HEK293 (cell line): ENCODE results near the gene ATP13A2.
A peak's percentile ranks its signal among the peaks of the same experiment; 100 is the strongest.

ENCODE experiments used
- CTCF ChIA-PET: fragments of 350-600 bp; formaldehyde crosslinking; extraction: SDS; loops from one replicate; lab custom pipeline; 2021; ENCODE audit warnings: antibody characterized with exemption; lab: Yijun Ruan, JAX
- POLR2A ChIA-PET: fragments of 300-600 bp; formaldehyde crosslinking; extraction: SDS; loops from one replicate; lab custom pipeline; 2020; ENCODE audit warnings: antibody characterized with exemption, inconsistent platforms; lab: Yijun Ruan, JAX
- H3K27ac ChIP-seq: fragments of 200-500 bp; sonication (Bioruptor generic); 2 replicates; pipeline ENCODE4 v1.5.1; 2014; ENCODE audit warnings: low read depth, low read length, control low read depth, inconsistent platforms; ENCODE audit errors: extremely low read depth
- H3K36me3 ChIP-seq, 2 experiments: fragments of 200-500 bp in 1 of 2; sonication (Bioruptor generic) in 1 of 2; 1 replicate in 1 of 2; 2 replicates in 1 of 2; pipeline ENCODE4 v1.5.1; 2014 to 2017; ENCODE audit warnings: inconsistent platforms in 2 of 2, low read length in 2 of 2; ENCODE audit not compliant: control insufficient read depth in 2 of 2, insufficient read depth in 1 of 2
- H3K4me1 ChIP-seq: fragments of 200-500 bp; sonication (Bioruptor generic); 2 replicates; pipeline ENCODE4 v1.5.1; 2014; ENCODE audit warnings: mild to moderate bottlenecking, low read length, inconsistent platforms; ENCODE audit not compliant: control insufficient read depth, insufficient read depth
- H3K4me3 ChIP-seq: 2 replicates; pipeline ENCODE4 v1.5.1; 2011; ENCODE audit warnings: low read depth, mild to moderate bottlenecking, control low read depth, low read length, moderate library complexity
- H3K9me3 ChIP-seq: fragments of 200-500 bp; sonication (Bioruptor generic); 2 replicates; pipeline ENCODE4 v1.5.1; 2014; ENCODE audit warnings: low read depth, low read length, inconsistent platforms; ENCODE audit not compliant: control insufficient read depth, insufficient read depth
- BCL11B ChIP-seq: fragments of 450-650 bp; formaldehyde crosslinking; IDR thresholded peaks from 2 replicates; pipeline ENCODE4 v1.5.1; 2016; ENCODE audit warnings: low read depth, missing biosample characterization, missing genetic modification characterization
- MZF1 ChIP-seq: fragments of 450-650 bp; formaldehyde crosslinking; IDR thresholded peaks from 2 replicates; pipeline ENCODE4 v1.5.1; 2017; ENCODE audit warnings: missing biosample characterization, missing genetic modification characterization, borderline replicate concordance
- SCRT1 ChIP-seq: fragments of 450-650 bp; formaldehyde crosslinking; IDR thresholded peaks from 2 replicates; pipeline ENCODE4 v1.5.1; 2016; ENCODE audit warnings: missing biosample characterization, missing genetic modification characterization, borderline replicate concordance
- SCRT2 ChIP-seq: fragments of 450-650 bp; formaldehyde crosslinking; IDR thresholded peaks from 2 replicates; pipeline ENCODE4 v1.5.1; 2016; ENCODE audit warnings: missing biosample characterization, missing genetic modification characterization
- TCF7L2 ChIP-seq: IDR thresholded peaks from 2 replicates; pipeline ENCODE4 v1.6.1; 2011; ENCODE audit warnings: low read depth, mild to moderate bottlenecking, inconsistent platforms, low read length, moderate library complexity, borderline replicate concordance
- ZBTB11 ChIP-seq: fragments of 450-650 bp; formaldehyde crosslinking; conservative IDR thresholded peaks from 2 replicates; pipeline ENCODE4 v1.5.1; 2016; ENCODE audit warnings: low read depth, missing biosample characterization, missing genetic modification characterization
- ZBTB17 ChIP-seq: fragments of 450-650 bp; formaldehyde crosslinking; IDR thresholded peaks from 2 replicates; pipeline ENCODE4 v1.5.1; 2016; ENCODE audit warnings: missing biosample characterization, missing genetic modification characterization
- ZNF10 ChIP-seq: fragments of 450-650 bp; formaldehyde crosslinking; IDR thresholded peaks from 2 replicates; pipeline ENCODE4 v1.5.1; 2017; ENCODE audit warnings: missing biosample characterization, missing genetic modification characterization
- ZNF155 ChIP-seq: fragments of 450-650 bp; formaldehyde crosslinking; IDR thresholded peaks from 2 replicates; pipeline ENCODE4 v1.5.1; 2016; ENCODE audit warnings: missing biosample characterization, missing genetic modification characterization
- ZNF2 ChIP-seq: fragments of 450-650 bp; formaldehyde crosslinking; IDR thresholded peaks from 2 replicates; pipeline ENCODE4 v1.5.1; 2016; ENCODE audit warnings: missing biosample characterization, missing genetic modification characterization
- ZNF223 ChIP-seq: fragments of 450-650 bp; formaldehyde crosslinking; IDR thresholded peaks from 2 replicates; pipeline ENCODE4 v1.5.1; 2016; ENCODE audit warnings: missing biosample characterization, missing genetic modification characterization
- ZNF24 ChIP-seq: fragments of 450-650 bp; formaldehyde crosslinking; IDR thresholded peaks from 2 replicates; pipeline ENCODE4 v1.5.1; 2016; ENCODE audit warnings: missing biosample characterization, missing genetic modification characterization
- ZNF248 ChIP-seq: fragments of 450-650 bp; formaldehyde crosslinking; IDR thresholded peaks from 2 replicates; pipeline ENCODE4 v1.5.1; 2017; ENCODE audit warnings: missing biosample characterization, missing genetic modification characterization
- ZNF292 ChIP-seq: fragments of 450-650 bp; formaldehyde crosslinking; IDR thresholded peaks from 2 replicates; pipeline ENCODE4 v1.5.1; 2016; ENCODE audit warnings: low read depth, missing biosample characterization, missing genetic modification characterization, borderline replicate concordance
- ZNF341 ChIP-seq: fragments of 450-650 bp; formaldehyde crosslinking; IDR thresholded peaks from 2 replicates; pipeline ENCODE4; 2016; ENCODE audit warnings: low read depth, missing biosample characterization, missing genetic modification characterization
- ZNF354C ChIP-seq: fragments of 450-650 bp; formaldehyde crosslinking; IDR thresholded peaks from 2 replicates; pipeline ENCODE4 v1.5.1; 2016; ENCODE audit warnings: missing biosample characterization, missing genetic modification characterization, low read depth, borderline replicate concordance
- ZNF558 ChIP-seq: fragments of 450-650 bp; formaldehyde crosslinking; IDR thresholded peaks from 2 replicates; pipeline ENCODE4 v1.5.1; 2016; ENCODE audit warnings: missing biosample characterization, missing genetic modification characterization
- ZNF571 ChIP-seq: fragments of 450-650 bp; formaldehyde crosslinking; IDR thresholded peaks from 2 replicates; pipeline ENCODE4 v1.5.0; 2017; ENCODE audit warnings: missing biosample characterization, missing genetic modification characterization
- ZNF747 ChIP-seq: fragments of 450-650 bp; formaldehyde crosslinking; IDR thresholded peaks from 2 replicates; pipeline ENCODE4 v1.5.1; 2016; ENCODE audit warnings: missing biosample characterization, missing genetic modification characterization
- ZSCAN18 ChIP-seq: fragments of 450-650 bp; formaldehyde crosslinking; IDR thresholded peaks from 2 replicates; pipeline ENCODE4 v1.5.1; 2016; ENCODE audit warnings: missing biosample characterization, missing genetic modification characterization
- TF ChIP-seq, protein P1 (sequence below): fragments of 450-650 bp; formaldehyde crosslinking; IDR thresholded peaks from 2 replicates; pipeline ENCODE4 v1.5.1; 2016; ENCODE audit warnings: missing biosample characterization, missing genetic modification characterization

The ATP13A2 gene

DNA sequence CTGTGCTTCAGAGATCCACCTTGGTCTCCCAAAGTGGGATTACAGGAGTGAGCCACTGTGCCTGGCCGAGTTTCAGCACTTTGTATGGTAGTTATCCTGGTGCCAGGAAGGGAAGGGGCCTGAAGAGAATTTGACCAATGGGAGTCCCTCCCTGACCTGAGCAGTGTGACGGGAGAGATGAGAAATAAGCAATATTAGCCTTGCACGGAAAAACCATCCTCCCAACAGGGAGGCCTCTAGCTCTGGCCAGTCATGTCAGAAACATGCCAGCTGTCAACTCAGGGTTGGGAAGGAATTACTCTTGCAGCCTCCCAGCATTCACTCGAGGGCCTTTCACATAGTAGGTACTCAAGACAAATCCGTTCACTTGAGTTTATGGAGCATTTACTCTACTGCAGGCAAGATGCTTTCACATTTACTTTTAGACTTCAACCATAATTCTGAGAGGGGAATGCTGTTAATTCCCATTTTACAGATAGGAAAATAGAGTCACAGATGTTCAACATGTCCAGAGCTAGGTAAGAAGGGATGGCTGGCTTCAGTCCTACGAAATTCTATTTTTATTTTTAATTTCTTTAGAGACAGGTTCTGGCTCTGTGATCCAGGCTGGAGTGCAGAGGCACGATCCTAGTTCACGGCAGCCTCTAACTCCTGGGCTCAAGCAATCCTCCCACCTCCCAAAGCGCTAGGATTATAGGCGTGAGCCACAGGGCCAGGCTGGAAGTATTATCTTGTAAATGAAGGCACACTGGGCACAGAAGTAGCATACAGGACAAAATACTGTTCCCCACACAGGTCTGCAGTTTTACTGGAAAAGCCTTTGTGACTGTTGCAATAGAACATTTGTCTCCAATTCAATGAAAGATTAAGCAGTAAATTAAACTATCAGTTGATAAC lies 3.2 kb upstream of the ATP13A2 start:
- Histone ChIP-seq H3K9me3 (no peaks in the 10 kb centered on the region), H3K4me1 (peaks cover 2% of the 10 kb centered on the region; the same call in 1 of the 2 replicates), H3K27ac (no peak overlapping the region), H3K36me3 (peaks cover 12 to 25% of the 10 kb centered on the region in 2 experiments), H3K4me3 (no peak overlapping the region)
- POLR2A ChIA-PET, result no interaction called here
- CTCF ChIA-PET, result interaction anchor here (0.6 to 3.1 kb wide), 3 partner anchors 31 to 54 kb away, joined by 3 to 13 read pairs (median 10); no protein-coding TSS in a partner anchor
- TF ChIP-seq ZNF24 (tag by site-specific recombination) (no peak), ZNF354C (no peak), BCL11B (tag by site-specific recombination) (no peak), SCRT2 (tag by site-specific recombination) (no peak), TCF7L2 (no peak), ZNF558 (no peak)

- no peak overlapping the region for H3K4me3 ChIP-seq
- peaks cover under 1 to 13% of the 10 kb centered on the region in 2 experiments; a peak in 2 of 3 replicates for H3K36me3 ChIP-seq
- H3K9me3 ChIP-seq, result no peaks in the 10 kb centered on the region
- POLR2A ChIA-PET, result interaction anchor here (1.2 kb wide), 2 partner anchors 10 to 53 kb away, joined by 3 read pairs; no protein-coding TSS in a partner anchor
- peaks cover 2% of the 10 kb centered on the region; the same call in 1 of the 2 replicates for H3K4me1 ChIP-seq
- CTCF ChIA-PET, result interaction anchor here (0.6 to 1.8 kb wide), 5 partner anchors 27 to 52 kb away, joined by 3 to 10 read pairs (median 3); no protein-coding TSS in a partner anchor
- H3K27ac ChIP-seq, result no peak overlapping the region
- TF ChIP-seq SCRT1 (no peak), ZBTB11 (tag by site-specific recombination) (peak; percentile 45; the same call in 1 of the 2 replicates), ZNF10 (no peak), ZBTB17 (no peak), ZNF571 (tag by site-specific recombination) (no peak), ZNF248 (tag by site-specific recombination) (no peak), ZNF2 (tag by site-specific recombination) (no peak), ZNF747 (tag by site-specific recombination) (no peak), ZNF292 (tag by site-specific recombination) (no peak), ZNF155 (no peak), ZNF341 (tag by site-specific recombination) (no peak), ZNF223 (tag by site-specific recombination) (no peak), ZSCAN18 (tag by site-specific recombination) (no peak), MZF1 (tag by site-specific recombination) (no peak)
- TF ChIP-seq, protein P1, sequence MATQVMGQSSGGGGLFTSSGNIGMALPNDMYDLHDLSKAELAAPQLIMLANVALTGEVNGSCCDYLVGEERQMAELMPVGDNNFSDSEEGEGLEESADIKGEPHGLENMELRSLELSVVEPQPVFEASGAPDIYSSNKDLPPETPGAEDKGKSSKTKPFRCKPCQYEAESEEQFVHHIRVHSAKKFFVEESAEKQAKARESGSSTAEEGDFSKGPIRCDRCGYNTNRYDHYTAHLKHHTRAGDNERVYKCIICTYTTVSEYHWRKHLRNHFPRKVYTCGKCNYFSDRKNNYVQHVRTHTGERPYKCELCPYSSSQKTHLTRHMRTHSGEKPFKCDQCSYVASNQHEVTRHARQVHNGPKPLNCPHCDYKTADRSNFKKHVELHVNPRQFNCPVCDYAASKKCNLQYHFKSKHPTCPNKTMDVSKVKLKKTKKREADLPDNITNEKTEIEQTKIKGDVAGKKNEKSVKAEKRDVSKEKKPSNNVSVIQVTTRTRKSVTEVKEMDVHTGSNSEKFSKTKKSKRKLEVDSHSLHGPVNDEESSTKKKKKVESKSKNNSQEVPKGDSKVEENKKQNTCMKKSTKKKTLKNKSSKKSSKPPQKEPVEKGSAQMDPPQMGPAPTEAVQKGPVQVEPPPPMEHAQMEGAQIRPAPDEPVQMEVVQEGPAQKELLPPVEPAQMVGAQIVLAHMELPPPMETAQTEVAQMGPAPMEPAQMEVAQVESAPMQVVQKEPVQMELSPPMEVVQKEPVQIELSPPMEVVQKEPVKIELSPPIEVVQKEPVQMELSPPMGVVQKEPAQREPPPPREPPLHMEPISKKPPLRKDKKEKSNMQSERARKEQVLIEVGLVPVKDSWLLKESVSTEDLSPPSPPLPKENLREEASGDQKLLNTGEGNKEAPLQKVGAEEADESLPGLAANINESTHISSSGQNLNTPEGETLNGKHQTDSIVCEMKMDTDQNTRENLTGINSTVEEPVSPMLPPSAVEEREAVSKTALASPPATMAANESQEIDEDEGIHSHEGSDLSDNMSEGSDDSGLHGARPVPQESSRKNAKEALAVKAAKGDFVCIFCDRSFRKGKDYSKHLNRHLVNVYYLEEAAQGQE (tag by site-specific recombination), result peak; percentile 48; the same call in 1 of the 2 replicates
These were observed 2.0 kb upstream of the ATP13A2 start for GRCh38 chr1:17013491-17014320.
